KMS-11 (cell line): ENCODE measurements around the gene MXRA7.

Experiments used
- H2AFZ ChIP-seq: fragments of 200-600 bp; sonication (generic); 2 replicates; pipeline ENCODE4 v1.6.1; 2016; ENCODE audit warnings: antibody characterized with exemption, mixed run types, low read depth
- H3K27ac ChIP-seq: fragments of 200-600 bp; sonication (generic); 2 replicates; pipeline ENCODE4 v1.6.1; 2016; ENCODE audit warnings: mild to moderate bottlenecking, mixed run types
- H3K27me3 ChIP-seq: fragments of 200-600 bp; sonication (generic); 2 replicates; pipeline ENCODE4 v1.6.1; 2017; ENCODE audit warnings: mild to moderate bottlenecking, low read depth, mixed run types, moderate library complexity; ENCODE audit not compliant: insufficient read depth
- H3K36me3 ChIP-seq: fragments of 200-600 bp; sonication (generic); 2 replicates; pipeline ENCODE4 v1.6.1; 2017; ENCODE audit warnings: mild to moderate bottlenecking, mixed run types; ENCODE audit not compliant: insufficient read depth
- H3K4me1 ChIP-seq: fragments of 200-600 bp; sonication (generic); 2 replicates; pipeline ENCODE4 v1.6.1; 2016; ENCODE audit warnings: mild to moderate bottlenecking, low read depth, mixed run types; ENCODE audit not compliant: poor library complexity, severe bottlenecking
- H3K4me2 ChIP-seq: fragments of 200-600 bp; sonication (generic); 2 replicates; pipeline ENCODE4 v1.7.0; 2016; ENCODE audit warnings: mild to moderate bottlenecking, mixed run types
- H3K4me3 ChIP-seq: fragments of 200-600 bp; sonication (generic); IDR thresholded peaks from 2 replicates; pipeline ENCODE4 v1.6.1; 2017; ENCODE audit warnings: low read depth, low read length, mixed read lengths; ENCODE audit not compliant: insufficient read depth
- H3K79me2 ChIP-seq: fragments of 200-600 bp; sonication (generic); 2 replicates; pipeline ENCODE4 v1.6.1; 2016; ENCODE audit warnings: low read depth, mixed run types; ENCODE audit not compliant: insufficient read depth
- H3K9ac ChIP-seq: fragments of 200-600 bp; sonication (generic); 2 replicates; pipeline ENCODE4 v1.6.1; 2016; ENCODE audit warnings: mild to moderate bottlenecking, mixed run types
- H4K20me1 ChIP-seq: fragments of 200-600 bp; sonication (generic); 2 replicates; pipeline ENCODE4 v1.6.1; 2016; ENCODE audit warnings: mild to moderate bottlenecking, mixed run types; ENCODE audit not compliant: insufficient read depth
- CTCF ChIP-seq: fragments of 200-600 bp; sonication (generic); conservative IDR thresholded peaks from 2 replicates; pipeline ENCODE4 v1.6.1; 2017; ENCODE audit warnings: low read depth, mild to moderate bottlenecking, antibody characterized with exemption, low read length, moderate library complexity, mixed read lengths

Gene MXRA7

DNA sequence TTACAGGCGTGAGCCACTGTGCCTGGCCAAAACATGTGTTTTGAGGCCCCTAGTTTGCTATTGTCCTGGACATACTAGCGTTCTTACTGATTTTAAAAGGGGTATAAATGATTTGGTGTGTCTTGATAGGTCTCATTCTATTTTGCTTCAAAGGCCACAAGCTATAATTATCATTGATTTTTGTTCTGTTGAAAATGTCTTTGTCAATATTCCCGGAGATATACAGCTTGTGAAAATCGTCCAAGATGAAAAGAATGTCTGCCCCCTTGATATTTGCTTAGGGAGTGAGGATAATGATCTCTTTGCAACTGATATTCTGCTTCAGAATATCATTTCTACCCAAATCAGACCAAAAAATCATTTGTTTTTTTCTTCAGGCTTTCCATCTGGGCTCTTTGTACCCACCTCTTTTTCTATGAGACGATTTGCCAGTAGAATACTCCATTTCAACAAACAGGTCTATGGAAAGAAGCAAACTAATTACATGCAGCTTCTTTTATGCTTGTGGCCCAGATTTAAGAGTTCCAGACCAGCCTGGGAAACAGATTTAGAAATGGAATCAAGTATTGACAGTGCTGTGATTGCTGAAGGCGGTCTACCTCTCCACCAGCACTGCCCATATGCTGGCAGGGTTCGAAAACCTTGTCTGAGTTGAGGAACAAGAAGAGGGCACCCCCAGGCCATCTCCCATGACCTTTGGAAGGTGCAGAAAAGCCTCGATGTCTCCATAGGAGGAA, 53.1 kb downstream of the MXRA7 start:
- Histone ChIP-seq H3K4me2 (no peak overlapping the region), H3K36me3 (no peaks in the 10 kb centered on the region), H3K27me3 (no peaks in the 10 kb centered on the region), H3K9ac (no peak overlapping the region), H3K79me2 (no peaks in the 10 kb centered on the region), H3K27ac (no peak overlapping the region), H2AFZ (no peak overlapping the region), H3K4me3 (no peak overlapping the region), H4K20me1 (no peaks in the 10 kb centered on the region), H3K4me1 (peaks cover 7% of the 10 kb centered on the region)
- no peak for TF ChIP-seq CTCF

DNA sequence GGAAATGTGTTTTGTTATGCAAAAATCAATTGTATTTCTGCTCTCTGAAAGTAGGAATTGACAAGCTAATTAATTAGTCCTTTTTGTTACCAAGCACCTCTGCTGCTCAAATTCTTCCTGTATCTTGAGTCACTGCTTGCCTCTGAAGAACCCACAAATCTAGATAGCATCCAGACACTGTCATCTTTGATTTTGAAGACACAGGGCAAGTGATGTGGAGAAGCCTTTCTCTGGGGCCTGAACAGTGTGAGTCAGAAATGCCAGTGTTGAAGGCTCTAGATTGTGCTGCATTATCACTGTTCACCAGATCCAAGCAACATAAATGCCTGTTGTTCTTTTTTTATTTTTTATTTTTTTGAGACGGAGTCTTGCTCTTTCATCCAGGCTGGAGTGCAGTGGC, 56.4 kb downstream of the MXRA7 start:
- Histone ChIP-seq H3K4me3 (no peak overlapping the region), H3K27ac (no peak overlapping the region), H3K9ac (no peak overlapping the region), H2AFZ (no peak overlapping the region), H3K79me2 (no peaks in the 10 kb centered on the region), H3K27me3 (no peaks in the 10 kb centered on the region), H4K20me1 (no peaks in the 10 kb centered on the region), H3K4me2 (no peak overlapping the region), H3K36me3 (no peaks in the 10 kb centered on the region), H3K4me1 (peaks cover under 1% of the 10 kb centered on the region)
- no peak for TF ChIP-seq CTCF

- Histone ChIP-seq H3K4me2 (no peak overlapping the region), H3K4me3 (no peak overlapping the region), H3K27ac (no peak overlapping the region), H3K27me3 (no peaks in the 10 kb centered on the region), H3K9ac (no peak overlapping the region), H2AFZ (no peak overlapping the region), H3K4me1 (no peaks in the 10 kb centered on the region), H3K79me2 (no peaks in the 10 kb centered on the region), H3K36me3 (no peaks in the 10 kb centered on the region), H4K20me1 (no peaks in the 10 kb centered on the region)
- TF ChIP-seq CTCF: no peak
Measured at GRCh38 chr17:76650504-76650903, 60.3 kb downstream of the MXRA7 start.

DNA sequence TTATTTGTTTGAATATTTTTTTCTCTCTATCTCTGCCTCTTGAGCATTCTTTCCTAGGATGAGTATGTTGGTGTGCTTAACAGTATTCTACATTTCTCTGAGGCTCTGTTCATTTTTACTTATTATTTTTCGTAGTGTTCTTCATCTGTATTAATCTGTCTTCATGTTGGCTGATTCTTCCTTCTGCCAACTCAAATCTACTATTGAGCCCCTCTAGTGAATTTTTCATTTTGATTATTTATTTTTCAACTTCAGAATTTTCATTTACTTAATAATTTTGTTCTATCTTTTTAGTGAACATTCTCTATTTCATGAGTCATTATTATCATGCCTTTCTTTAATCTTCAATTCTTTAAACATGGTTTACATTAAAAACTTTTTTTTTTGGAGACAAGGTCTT, 64.1 kb downstream of the MXRA7 start:
- no peaks in the 10 kb centered on the region for H3K79me2 ChIP-seq
- H3K4me3 ChIP-seq: no peak overlapping the region
- H3K36me3 ChIP-seq: no peaks in the 10 kb centered on the region
- H3K27ac ChIP-seq: no peak overlapping the region
- H3K4me1 ChIP-seq: no peaks in the 10 kb centered on the region
- no peaks in the 10 kb centered on the region for H4K20me1 ChIP-seq
- no peak for TF ChIP-seq CTCF
- H3K9ac ChIP-seq: no peak overlapping the region
- H2AFZ ChIP-seq: no peak overlapping the region
- no peak overlapping the region for H3K4me2 ChIP-seq
- H3K27me3 ChIP-seq: no peaks in the 10 kb centered on the region
